WTC11 (cell line): ENCODE data around the gene TMEM192. TPM values are rescaled to one million over a fixed set of nuclear protein-coding genes. Genes with fewer than 3 reads are reported as not detected.

Experiments used
- ATAC-seq: fragments of 200-7000 bp; cut with Tn5 transposase; 2 replicates; pipeline ENCODE4 v1.10.0; 2021; ENCODE audit warnings: mild to moderate bottlenecking, moderate library complexity
- CTCF ChIA-PET: fragments of 300-600 bp; sonication (Branson Sonifier 250); formaldehyde crosslinking; loops from one replicate; lab custom pipeline; 2021; ENCODE audit warnings: antibody characterized with exemption; lab: Charles Lee
- POLR2A ChIA-PET: fragments of 350-600 bp; sonication (Branson Sonifier 250); formaldehyde crosslinking; loops from one replicate; lab custom pipeline; 2021; ENCODE audit warnings: antibody characterized with exemption; lab: Charles Lee
- DNase-seq: peaks from one replicate; pipeline ENCODE4 v3.0.0; 2021; ENCODE audit warnings: low spot score
- H3K27ac Mint-ChIP-seq: 2 replicates; pipeline ENCODE4 v1.8.0; 2021; ENCODE audit warnings: mixed read lengths
- H3K27me3 Mint-ChIP-seq: 2 replicates; pipeline ENCODE4 v1.8.0; 2021; ENCODE audit warnings: low read depth, mild to moderate bottlenecking, moderate library complexity, mixed read lengths
- H3K36me3 Mint-ChIP-seq: 2 replicates; pipeline ENCODE4 v1.8.0; 2021; ENCODE audit warnings: mixed read lengths
- H3K4me1 Mint-ChIP-seq: 2 replicates; pipeline ENCODE4 v1.8.0; 2022; ENCODE audit warnings: mixed read lengths
- H3K4me3 Mint-ChIP-seq: 2 replicates; pipeline ENCODE4 v1.8.0; 2021; ENCODE audit warnings: mild to moderate bottlenecking, moderate library complexity, mixed read lengths
- H3K9me3 Mint-ChIP-seq: 2 replicates; pipeline ENCODE4 v1.8.0; 2021; ENCODE audit warnings: mixed read lengths
- ESRRA ChIP-seq: sonication (generic); formaldehyde crosslinking; IDR thresholded peaks from 2 replicates; pipeline ENCODE4 v1.8.1; 2022; ENCODE audit warnings: mild to moderate bottlenecking, missing genetic modification reagents, borderline replicate concordance
- GABPB1 ChIP-seq: sonication (generic); formaldehyde crosslinking; IDR thresholded peaks from 2 replicates; pipeline ENCODE4 v1.8.1; 2023; ENCODE audit warnings: mild to moderate bottlenecking, missing genetic modification reagents
- IRF2 ChIP-seq: sonication (generic); formaldehyde crosslinking; IDR thresholded peaks from 2 replicates; pipeline ENCODE4 v1.8.0; 2022; ENCODE audit warnings: low read depth, missing genetic modification reagents, borderline replicate concordance
- NFATC4 ChIP-seq: fragments of 250-450 bp; sonication (Bioruptor Pico); IDR thresholded peaks from 2 replicates; pipeline ENCODE4 v1.9.0; 2021; ENCODE audit warnings: mild to moderate bottlenecking
- OVOL2 ChIP-seq: fragments of 250-450 bp; sonication (Bioruptor Pico); IDR thresholded peaks from 2 replicates; pipeline ENCODE4 v1.9.0; 2021; ENCODE audit warnings: mild to moderate bottlenecking, borderline replicate concordance
- RORB ChIP-seq: fragments of 250-450 bp; sonication (Bioruptor Pico); IDR thresholded peaks from 2 replicates; pipeline ENCODE4 v1.9.0; 2021; ENCODE audit warnings: mild to moderate bottlenecking
- SMAD4 ChIP-seq: sonication (generic); formaldehyde crosslinking; IDR thresholded peaks from 2 replicates; pipeline ENCODE4 v1.8.0; 2022; ENCODE audit warnings: mild to moderate bottlenecking, missing genetic modification reagents
- SP1 ChIP-seq: sonication (generic); formaldehyde crosslinking; conservative IDR thresholded peaks from 2 replicates; pipeline ENCODE4 v1.8.1; 2022; ENCODE audit warnings: missing genetic modification reagents
- ZNF219 ChIP-seq: sonication (generic); formaldehyde crosslinking; IDR thresholded peaks from 2 replicates; pipeline ENCODE4 v1.8.0; 2023; ENCODE audit warnings: missing genetic modification reagents, mild to moderate bottlenecking, borderline replicate concordance
- ZNF317 ChIP-seq: sonication (generic); formaldehyde crosslinking; IDR thresholded peaks from 2 replicates; pipeline ENCODE4 v1.8.1; 2023; ENCODE audit warnings: low read depth, mild to moderate bottlenecking, moderate library complexity, missing genetic modification reagents, borderline replicate concordance
- ZNF423 ChIP-seq: fragments of 250-450 bp; sonication (Bioruptor Pico); IDR thresholded peaks from 2 replicates; pipeline ENCODE4 v2.1.2; 2022; ENCODE audit warnings: mild to moderate bottlenecking, moderate library complexity
- total RNA-seq: library from RNA; stranded (reverse); gene quantifications from 3 replicates; pipeline ENCODE4 v1.2.3, GENCODE V29; 2021
- TF ChIP-seq, protein P1 (sequence below): sonication (generic); formaldehyde crosslinking; IDR thresholded peaks from 2 replicates; pipeline ENCODE4 v1.8.1; 2022; ENCODE audit warnings: mild to moderate bottlenecking, missing genetic modification reagents, moderate library complexity, borderline replicate concordance
- TF ChIP-seq, protein P2 (sequence below): sonication (generic); formaldehyde crosslinking; IDR thresholded peaks from 2 replicates; pipeline ENCODE4 v1.8.1; 2023; ENCODE audit warnings: mild to moderate bottlenecking, moderate library complexity, missing genetic modification reagents
- TF ChIP-seq, protein P3 (sequence below): sonication (generic); formaldehyde crosslinking; IDR thresholded peaks from 2 replicates; pipeline ENCODE4 v1.8.0; 2023; ENCODE audit warnings: missing genetic modification reagents, mild to moderate bottlenecking, borderline replicate concordance
- TF ChIP-seq, protein P4 (sequence below): sonication (generic); formaldehyde crosslinking; IDR thresholded peaks from 2 replicates; pipeline ENCODE4 v1.8.0; 2022; ENCODE audit warnings: mild to moderate bottlenecking, missing genetic modification reagents
- TF ChIP-seq, protein P5 (sequence below): sonication (generic); formaldehyde crosslinking; IDR thresholded peaks from 2 replicates; pipeline ENCODE4 v1.8.1; 2023; ENCODE audit warnings: mild to moderate bottlenecking, missing genetic modification reagents

TMEM192 gene
- total RNA-seq, 1 experiment from 2014 or later: 10.5 TPM

DNA sequence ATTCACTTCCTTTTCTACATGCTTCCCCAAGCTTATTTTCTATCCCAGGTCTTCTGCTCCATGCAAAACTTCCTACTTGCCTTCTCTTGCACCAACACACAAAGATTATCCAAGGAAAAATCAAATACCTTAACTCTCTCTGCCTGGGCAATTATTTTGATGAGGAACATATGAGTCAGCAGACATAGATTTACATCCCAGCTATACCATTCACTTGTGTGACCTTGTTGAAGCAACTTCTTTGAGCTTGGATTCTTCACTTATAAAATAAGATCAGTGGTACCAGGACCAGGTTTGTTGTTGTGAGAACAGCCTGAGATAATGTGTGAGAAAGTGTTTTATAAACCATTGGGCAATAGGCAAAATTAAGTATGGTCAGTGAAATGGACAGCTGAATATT lies 39.1 kb upstream of the TMEM192 start:
- no peaks in the 10 kb centered on the region for H3K4me1 Mint-ChIP-seq
- no peaks in the 10 kb centered on the region for H3K27me3 Mint-ChIP-seq
- H3K4me3 Mint-ChIP-seq: no peak overlapping the region
- no peak for TF ChIP-seq ZNF219
- TF ChIP-seq, protein P1, sequence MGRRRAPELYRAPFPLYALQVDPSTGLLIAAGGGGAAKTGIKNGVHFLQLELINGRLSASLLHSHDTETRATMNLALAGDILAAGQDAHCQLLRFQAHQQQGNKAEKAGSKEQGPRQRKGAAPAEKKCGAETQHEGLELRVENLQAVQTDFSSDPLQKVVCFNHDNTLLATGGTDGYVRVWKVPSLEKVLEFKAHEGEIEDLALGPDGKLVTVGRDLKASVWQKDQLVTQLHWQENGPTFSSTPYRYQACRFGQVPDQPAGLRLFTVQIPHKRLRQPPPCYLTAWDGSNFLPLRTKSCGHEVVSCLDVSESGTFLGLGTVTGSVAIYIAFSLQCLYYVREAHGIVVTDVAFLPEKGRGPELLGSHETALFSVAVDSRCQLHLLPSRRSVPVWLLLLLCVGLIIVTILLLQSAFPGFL (CRISPR knock-in tag): no peak
- TF ChIP-seq NFATC4 (CRISPR knock-in tag): no peak
- peaks cover 7% of the 10 kb centered on the region for H3K9me3 Mint-ChIP-seq
- 0 out of 2 replicates have a peak, but pooled peaks cover 2% of the 10 kb centered on the region for H3K36me3 Mint-ChIP-seq
- no peak overlapping the region for H3K27ac Mint-ChIP-seq
- ChIA-PET CTCF (no interaction called here), POLR2A (no interaction called here)
- DNase-seq: no peak
- ATAC-seq: no peak

DNA sequence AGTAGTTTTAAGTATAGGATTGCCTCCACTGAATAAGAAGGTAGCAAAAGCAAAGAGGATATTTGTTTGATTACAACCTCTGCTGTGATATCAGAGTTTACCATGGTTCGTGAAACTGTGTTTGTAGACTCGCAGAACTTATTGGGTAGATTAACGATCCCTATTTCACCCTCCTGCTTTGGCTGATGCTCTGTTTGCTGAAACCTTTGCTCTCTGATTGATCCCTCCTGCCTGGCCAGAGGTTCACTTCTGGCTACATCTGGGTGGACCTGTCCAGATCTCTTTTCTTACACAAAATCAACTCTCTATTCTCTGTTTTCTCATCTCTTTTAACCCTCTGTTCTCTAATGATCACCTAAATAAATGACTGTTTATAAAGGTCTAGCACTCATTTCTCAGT lies 37.9 kb upstream of the TMEM192 start:
- Mint-ChIP-seq H3K9me3 (peaks cover 4% of the 10 kb centered on the region), H3K4me1 (no peaks in the 10 kb centered on the region), H3K36me3 (no peaks in the 10 kb centered on the region), H3K4me3 (no peak overlapping the region), H3K27ac (no peak overlapping the region), H3K27me3 (no peaks in the 10 kb centered on the region)
- ChIA-PET CTCF (no interaction called here), POLR2A (no interaction called here)
- no peak for DNase-seq
- no peak for ATAC-seq
- TF ChIP-seq, protein P2, sequence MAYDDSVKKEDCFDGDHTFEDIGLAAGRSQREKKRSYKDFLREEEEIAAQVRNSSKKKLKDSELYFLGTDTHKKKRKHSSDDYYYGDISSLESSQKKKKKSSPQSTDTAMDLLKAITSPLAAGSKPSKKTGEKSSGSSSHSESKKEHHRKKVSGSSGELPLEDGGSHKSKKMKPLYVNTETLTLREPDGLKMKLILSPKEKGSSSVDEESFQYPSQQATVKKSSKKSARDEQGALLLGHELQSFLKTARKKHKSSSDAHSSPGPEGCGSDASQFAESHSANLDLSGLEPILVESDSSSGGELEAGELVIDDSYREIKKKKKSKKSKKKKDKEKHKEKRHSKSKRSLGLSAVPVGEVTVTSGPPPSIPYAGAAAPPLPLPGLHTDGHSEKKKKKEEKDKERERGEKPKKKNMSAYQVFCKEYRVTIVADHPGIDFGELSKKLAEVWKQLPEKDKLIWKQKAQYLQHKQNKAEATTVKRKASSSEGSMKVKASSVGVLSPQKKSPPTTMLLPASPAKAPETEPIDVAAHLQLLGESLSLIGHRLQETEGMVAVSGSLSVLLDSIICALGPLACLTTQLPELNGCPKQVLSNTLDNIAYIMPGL (CRISPR knock-in tag): no peak
- TF ChIP-seq IRF2 (CRISPR knock-in tag) (no peak), SP1 (CRISPR knock-in tag) (no peak), ESRRA (CRISPR knock-in tag) (no peak)
- TF ChIP-seq, protein P3, sequence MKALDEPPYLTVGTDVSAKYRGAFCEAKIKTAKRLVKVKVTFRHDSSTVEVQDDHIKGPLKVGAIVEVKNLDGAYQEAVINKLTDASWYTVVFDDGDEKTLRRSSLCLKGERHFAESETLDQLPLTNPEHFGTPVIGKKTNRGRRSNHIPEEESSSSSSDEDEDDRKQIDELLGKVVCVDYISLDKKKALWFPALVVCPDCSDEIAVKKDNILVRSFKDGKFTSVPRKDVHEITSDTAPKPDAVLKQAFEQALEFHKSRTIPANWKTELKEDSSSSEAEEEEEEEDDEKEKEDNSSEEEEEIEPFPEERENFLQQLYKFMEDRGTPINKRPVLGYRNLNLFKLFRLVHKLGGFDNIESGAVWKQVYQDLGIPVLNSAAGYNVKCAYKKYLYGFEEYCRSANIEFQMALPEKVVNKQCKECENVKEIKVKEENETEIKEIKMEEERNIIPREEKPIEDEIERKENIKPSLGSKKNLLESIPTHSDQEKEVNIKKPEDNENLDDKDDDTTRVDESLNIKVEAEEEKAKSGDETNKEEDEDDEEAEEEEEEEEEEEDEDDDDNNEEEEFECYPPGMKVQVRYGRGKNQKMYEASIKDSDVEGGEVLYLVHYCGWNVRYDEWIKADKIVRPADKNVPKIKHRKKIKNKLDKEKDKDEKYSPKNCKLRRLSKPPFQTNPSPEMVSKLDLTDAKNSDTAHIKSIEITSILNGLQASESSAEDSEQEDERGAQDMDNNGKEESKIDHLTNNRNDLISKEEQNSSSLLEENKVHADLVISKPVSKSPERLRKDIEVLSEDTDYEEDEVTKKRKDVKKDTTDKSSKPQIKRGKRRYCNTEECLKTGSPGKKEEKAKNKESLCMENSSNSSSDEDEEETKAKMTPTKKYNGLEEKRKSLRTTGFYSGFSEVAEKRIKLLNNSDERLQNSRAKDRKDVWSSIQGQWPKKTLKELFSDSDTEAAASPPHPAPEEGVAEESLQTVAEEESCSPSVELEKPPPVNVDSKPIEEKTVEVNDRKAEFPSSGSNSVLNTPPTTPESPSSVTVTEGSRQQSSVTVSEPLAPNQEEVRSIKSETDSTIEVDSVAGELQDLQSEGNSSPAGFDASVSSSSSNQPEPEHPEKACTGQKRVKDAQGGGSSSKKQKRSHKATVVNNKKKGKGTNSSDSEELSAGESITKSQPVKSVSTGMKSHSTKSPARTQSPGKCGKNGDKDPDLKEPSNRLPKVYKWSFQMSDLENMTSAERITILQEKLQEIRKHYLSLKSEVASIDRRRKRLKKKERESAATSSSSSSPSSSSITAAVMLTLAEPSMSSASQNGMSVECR (CRISPR knock-in tag): no peak

DNA sequence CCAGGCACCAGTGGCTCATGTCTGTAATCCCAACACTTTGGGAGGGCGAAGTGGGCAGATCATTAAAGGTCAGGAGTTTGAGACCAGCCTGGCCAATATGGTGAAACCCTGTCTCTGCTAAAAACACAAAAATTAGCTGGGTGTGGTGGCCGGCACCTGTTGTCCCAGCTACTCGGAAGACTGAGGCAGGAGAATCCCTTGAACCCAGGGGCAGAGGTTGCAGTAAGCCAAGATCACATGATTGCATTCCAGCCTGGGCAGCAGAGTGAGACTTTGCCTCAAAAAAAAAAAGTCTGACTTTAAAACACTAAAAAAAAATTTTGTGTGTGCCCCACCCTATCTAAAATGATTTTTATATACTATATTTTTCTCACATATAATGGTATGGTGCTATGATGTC lies 26.2 kb upstream of the TMEM192 start:
- no peak for ATAC-seq
- H3K27me3 Mint-ChIP-seq: no peaks in the 10 kb centered on the region; the same call in 1 of the 2 replicates
- H3K4me1 Mint-ChIP-seq: no peaks in the 10 kb centered on the region
- CTCF ChIA-PET: no interaction called here
- peaks cover 16% of the 10 kb centered on the region for H3K9me3 Mint-ChIP-seq
- H3K4me3 Mint-ChIP-seq: no peak overlapping the region
- no peak for DNase-seq
- no peak overlapping the region for H3K27ac Mint-ChIP-seq
- H3K36me3 Mint-ChIP-seq: no peaks in the 10 kb centered on the region
- POLR2A ChIA-PET: no interaction called here
- TF ChIP-seq GABPB1 (CRISPR knock-in tag): no peak
- TF ChIP-seq, protein P4, sequence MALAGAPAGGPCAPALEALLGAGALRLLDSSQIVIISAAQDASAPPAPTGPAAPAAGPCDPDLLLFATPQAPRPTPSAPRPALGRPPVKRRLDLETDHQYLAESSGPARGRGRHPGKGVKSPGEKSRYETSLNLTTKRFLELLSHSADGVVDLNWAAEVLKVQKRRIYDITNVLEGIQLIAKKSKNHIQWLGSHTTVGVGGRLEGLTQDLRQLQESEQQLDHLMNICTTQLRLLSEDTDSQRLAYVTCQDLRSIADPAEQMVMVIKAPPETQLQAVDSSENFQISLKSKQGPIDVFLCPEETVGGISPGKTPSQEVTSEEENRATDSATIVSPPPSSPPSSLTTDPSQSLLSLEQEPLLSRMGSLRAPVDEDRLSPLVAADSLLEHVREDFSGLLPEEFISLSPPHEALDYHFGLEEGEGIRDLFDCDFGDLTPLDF: no peak
- TF ChIP-seq, protein P5, sequence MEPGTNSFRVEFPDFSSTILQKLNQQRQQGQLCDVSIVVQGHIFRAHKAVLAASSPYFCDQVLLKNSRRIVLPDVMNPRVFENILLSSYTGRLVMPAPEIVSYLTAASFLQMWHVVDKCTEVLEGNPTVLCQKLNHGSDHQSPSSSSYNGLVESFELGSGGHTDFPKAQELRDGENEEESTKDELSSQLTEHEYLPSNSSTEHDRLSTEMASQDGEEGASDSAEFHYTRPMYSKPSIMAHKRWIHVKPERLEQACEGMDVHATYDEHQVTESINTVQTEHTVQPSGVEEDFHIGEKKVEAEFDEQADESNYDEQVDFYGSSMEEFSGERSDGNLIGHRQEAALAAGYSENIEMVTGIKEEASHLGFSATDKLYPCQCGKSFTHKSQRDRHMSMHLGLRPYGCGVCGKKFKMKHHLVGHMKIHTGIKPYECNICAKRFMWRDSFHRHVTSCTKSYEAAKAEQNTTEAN (CRISPR knock-in tag): no peak
- TF ChIP-seq, protein P3 (CRISPR knock-in tag): no peak
- no peak for TF ChIP-seq ZNF423 (CRISPR knock-in tag)
- TF ChIP-seq SMAD4 (CRISPR knock-in tag): no peak
- TF ChIP-seq ZNF317 (CRISPR knock-in tag): no peak
- no peak for TF ChIP-seq RORB (CRISPR knock-in tag)
- TF ChIP-seq OVOL2 (CRISPR knock-in tag): no peak
- TF ChIP-seq, protein P1 (CRISPR knock-in tag): no peak
